Midbrain (tissue), 1 donor: ENCODE results near the gene OSBPL7.

Experiments
- DNase-seq: peaks from one replicate; lab custom pipeline; 2025; lab: John Stamatoyannopoulos, UW

The OSBPL7 gene

GRCh38 chr17:47821424-47822391 lies at the start of gene OSBPL7:
Gene OSBPL7 (minus strand): TSS chr17:47821794. CDS start chr17:47820278, 1,516 bp downstream.
- DNase-seq, result peak; percentile 83

DNA sequence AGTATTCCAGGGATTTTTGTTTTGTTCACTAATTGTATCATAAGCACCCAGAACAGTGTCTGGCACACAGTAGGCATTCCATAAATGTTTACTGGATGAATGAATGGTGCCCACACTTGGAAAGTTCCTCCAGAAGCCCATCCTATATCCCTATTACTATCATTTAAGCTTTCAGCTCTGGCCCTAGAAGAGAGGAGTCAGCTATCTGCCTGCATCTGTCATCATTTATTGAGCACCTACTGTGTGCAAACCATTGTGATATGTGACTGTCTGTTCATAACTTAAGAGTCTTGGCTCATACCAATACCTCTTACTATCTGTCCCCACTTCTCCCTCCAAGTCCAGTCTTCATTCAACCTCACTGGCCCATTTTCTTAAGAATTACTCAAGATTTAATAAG lies 49.5 kb upstream of the OSBPL7 start:
- no peak for DNase-seq

GRCh38 chr17:47870056-47870455 lies 48.5 kb upstream of the OSBPL7 start:
- no peak for DNase-seq

GRCh38 chr17:47869114-47869513 lies 47.5 kb upstream of the OSBPL7 start:
- no peak for DNase-seq

DNA sequence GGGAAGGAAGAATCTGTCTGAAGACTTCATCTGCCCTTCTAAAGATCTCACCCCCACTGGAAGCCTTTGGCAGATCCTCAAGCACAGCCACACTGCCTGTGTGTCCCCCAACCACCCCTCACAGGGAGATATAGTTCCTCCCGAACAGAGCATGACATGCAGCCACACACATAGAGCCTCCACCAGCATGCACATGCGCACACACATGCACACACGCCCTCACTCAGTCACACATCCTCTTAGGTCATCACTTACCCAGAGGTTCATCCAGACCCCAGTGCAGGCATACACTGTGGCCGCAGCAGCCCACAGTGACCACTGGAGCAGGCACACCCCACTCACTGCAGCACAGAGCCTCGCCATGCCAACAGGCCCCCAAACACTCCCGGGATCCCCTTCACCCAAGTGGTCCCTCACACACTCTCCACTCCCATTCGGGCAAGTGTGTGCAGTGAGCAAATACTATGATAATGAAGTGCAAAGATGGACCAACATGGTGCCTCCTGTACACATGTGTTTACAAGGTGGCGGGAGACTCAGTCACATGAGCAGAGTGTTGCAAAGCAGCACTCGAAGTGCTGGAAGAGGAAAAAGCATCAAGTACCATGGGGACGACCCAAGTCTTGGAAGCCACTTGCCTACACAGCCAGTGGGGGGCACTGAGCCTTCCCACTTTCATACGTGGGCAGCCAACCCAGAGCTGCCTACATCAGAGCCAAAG lies 46.4 kb upstream of the OSBPL7 start:
- DNase-seq, result no peak

DNA sequence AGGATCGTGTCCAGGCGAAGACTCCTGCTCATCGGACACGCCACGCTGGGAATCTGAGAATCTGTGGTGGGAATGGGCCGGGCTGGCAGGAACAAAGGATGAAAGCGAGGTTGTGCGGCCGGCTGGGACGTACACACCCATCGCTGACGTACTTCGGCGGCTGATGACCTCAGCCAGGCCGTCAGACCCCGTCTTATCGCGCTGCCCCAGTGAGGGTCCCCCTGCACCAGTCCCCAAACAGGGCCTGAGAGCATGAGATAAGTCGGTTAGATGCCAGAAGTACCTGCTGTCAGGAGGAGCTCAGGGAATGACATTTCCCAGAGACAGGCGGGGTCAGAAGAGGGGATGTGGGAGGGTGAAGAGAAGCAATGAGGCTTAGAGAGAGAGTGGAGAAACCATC lies 45.3 kb upstream of the OSBPL7 start:
- DNase-seq, result no peak

DNA sequence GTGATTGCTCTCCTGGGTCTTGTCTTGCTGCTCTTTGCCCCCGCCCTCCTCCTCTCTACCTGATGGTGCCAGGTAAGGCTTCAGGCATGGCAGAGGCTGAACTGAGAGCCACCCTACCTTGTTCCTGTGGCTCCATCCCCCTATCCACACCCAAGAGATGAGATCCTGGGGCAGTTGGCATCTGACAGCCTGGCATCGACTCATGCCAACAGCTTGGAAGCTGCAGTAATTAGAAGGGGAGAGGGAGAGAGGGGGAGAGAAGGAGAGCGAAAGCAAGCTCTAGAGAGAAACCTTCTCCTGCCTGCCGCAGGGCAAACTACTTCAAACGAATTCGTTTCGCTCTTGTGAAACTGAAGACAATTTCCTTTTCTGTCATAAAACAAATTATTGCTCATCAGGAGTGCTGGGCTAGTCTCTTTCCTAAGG lies 43.2 kb upstream of the OSBPL7 start:
- DNase-seq, result no peak

DNA sequence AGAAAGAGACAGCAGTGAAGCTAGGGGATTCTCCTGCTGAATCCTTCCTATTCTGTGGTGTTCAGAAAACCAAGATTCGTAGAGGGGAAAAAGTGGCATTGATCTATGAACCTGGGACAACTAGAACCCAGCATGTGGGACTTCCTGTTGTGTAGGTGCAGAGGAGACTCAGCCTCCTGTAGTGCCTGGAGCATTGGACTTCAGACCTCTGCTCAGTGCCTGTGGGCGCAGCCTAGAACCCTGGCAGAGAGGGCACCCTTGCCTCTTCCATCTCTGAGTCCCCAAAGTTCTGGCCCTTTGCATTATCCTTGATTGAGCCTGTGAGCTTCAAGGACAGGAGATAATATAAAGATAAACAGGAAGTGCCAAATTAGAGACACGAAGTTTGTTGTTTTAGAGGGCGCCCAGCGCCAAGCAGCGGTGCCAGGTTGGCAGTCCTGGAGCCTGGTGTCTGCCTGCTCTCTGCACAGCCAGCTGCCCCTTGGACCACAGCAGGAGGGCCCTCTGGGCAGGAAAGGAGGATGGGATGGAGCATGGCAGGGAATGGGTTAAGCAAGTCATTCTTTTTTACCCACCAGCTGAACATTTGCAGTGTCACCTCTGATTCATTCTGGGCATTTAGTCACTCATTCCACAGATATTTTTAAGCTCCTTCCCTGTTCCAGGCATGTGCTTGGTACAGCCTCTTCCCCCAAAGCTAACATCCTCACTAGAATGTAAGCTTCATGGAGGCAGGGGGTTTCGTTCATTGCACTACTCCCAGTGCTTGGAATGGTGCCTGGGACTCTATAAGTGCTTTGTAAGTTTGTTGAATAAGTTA lies 41.2 kb upstream of the OSBPL7 start:
- DNase-seq, result no peak

- DNase-seq, result no peak
These were observed 38.8 kb upstream of the OSBPL7 start for GRCh38 chr17:47860386-47860785.

- DNase-seq, result no peak
These were observed 36.2 kb upstream of the OSBPL7 start for GRCh38 chr17:47857551-47858455.

DNA sequence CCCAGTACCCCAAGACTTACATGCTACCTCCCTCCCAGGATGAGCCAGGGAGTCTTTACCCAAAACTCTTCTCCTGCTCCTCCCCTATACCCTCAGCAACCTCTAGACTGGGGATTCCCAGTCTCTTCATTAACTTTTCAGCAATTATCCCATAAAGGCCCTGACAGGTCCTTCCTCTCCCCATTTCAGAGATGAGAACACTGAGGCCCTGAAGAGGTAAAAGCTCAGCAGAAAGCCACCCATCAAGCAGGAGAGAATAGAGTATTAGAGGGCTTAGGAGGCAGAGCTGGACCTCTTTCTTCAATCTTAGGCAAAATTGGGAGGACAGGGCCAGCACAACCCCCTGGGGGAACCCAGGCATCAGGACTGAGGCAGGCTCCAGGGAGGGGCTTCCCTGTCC lies 35.2 kb upstream of the OSBPL7 start:
- no peak for DNase-seq

- no peak for DNase-seq
These were observed 34.1 kb upstream of the OSBPL7 start for GRCh38 chr17:47855737-47856136.

DNA sequence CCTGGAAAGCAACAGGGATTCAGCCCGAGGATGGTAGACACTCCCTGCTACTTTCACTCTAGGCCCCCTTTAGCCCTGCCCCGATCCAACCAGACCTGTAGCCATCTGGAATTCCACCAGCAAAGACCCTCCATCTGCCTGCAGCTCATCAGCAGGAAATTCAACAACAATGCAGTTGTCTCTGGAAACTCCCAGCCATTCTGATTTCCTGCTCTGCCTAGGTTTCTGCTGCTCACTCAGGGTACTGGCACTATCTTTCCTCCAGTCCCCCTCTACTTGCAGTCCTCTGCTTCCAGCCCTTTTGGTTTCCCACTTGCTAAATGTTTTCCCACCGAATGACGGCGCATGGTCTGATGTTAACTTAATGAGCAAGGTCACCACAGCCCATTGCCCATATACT lies 32.0 kb upstream of the OSBPL7 start:
- DNase-seq, result no peak

GRCh38 chr17:47852113-47852949 lies 30.7 kb upstream of the OSBPL7 start:
- DNase-seq, result no peak

DNA sequence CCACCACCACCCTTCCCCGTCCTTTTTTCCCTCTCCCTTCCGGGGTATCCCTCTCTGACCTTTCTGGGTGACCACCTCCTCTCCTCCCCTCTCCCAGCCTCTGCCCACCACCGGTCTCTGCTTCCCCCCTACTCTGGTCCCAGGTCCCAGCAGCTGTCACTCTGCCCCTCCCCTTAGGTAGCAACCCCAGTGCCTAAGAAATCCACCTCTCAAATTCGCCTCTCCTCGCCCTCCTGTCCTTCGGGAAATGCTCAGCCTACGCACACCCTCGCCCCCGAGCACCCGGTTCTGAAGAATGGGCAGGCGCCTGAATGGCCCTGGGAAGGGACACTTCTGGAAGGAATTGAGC lies 30.1 kb upstream of the OSBPL7 start:
- no peak for DNase-seq

- DNase-seq, result no peak
These were observed 29.3 kb upstream of the OSBPL7 start, which contains the start of gene SP6 for GRCh38 chr17:47850692-47851573. Gene SP6 (minus strand): TSS chr17:47851163. CDS start chr17:47848429, 2,734 bp downstream.

- no peak for DNase-seq
These were observed 28.7 kb upstream of the OSBPL7 start for GRCh38 chr17:47850373-47850691.

- DNase-seq, result no peak
These were observed 26.6 kb upstream of the OSBPL7 start for GRCh38 chr17:47848198-47848513.
